Measurements from ENCODE around the gene TNRC6B.
"Not testable (repeated sequence)": the region's sequence is repeated elsewhere in the genome, so short reads cannot be mapped to it uniquely, and the experiment has no call there.

TNRC6B gene, protein sequence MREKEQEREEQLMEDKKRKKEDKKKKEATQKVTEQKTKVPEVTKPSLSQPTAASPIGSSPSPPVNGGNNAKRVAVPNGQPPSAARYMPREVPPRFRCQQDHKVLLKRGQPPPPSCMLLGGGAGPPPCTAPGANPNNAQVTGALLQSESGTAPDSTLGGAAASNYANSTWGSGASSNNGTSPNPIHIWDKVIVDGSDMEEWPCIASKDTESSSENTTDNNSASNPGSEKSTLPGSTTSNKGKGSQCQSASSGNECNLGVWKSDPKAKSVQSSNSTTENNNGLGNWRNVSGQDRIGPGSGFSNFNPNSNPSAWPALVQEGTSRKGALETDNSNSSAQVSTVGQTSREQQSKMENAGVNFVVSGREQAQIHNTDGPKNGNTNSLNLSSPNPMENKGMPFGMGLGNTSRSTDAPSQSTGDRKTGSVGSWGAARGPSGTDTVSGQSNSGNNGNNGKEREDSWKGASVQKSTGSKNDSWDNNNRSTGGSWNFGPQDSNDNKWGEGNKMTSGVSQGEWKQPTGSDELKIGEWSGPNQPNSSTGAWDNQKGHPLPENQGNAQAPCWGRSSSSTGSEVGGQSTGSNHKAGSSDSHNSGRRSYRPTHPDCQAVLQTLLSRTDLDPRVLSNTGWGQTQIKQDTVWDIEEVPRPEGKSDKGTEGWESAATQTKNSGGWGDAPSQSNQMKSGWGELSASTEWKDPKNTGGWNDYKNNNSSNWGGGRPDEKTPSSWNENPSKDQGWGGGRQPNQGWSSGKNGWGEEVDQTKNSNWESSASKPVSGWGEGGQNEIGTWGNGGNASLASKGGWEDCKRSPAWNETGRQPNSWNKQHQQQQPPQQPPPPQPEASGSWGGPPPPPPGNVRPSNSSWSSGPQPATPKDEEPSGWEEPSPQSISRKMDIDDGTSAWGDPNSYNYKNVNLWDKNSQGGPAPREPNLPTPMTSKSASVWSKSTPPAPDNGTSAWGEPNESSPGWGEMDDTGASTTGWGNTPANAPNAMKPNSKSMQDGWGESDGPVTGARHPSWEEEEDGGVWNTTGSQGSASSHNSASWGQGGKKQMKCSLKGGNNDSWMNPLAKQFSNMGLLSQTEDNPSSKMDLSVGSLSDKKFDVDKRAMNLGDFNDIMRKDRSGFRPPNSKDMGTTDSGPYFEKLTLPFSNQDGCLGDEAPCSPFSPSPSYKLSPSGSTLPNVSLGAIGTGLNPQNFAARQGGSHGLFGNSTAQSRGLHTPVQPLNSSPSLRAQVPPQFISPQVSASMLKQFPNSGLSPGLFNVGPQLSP (N-terminal part only)

DNA sequence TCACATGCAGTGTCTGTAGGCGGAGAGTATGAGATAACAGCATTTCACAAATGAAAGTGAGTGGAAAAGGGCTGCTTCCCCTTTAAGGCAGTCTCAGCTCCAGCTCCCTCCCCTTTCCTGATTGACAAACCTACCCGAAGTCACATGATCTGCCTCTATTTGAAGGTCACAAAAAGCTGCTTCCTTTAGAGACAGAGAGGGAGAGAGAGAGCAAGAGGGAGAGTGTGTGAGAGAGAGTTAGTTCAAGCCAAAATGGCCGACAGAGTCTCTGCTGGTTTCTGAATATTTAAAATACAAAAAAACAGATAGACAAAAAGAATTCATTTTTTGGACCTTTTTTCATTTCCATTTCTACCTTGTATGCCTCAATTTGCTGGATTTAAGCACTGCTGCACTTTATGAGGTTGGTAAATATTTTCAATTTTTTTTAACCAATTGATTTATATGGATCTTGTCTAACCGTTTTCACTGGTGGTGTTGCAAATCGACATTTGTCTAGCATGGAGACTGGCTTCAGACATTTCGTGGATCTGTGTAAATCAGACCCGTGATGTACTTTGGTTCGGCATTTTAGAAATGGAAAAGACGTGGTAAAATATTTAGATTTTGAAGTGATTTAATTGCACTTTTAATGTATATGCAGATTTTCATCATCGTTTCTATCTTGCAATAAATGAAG, at the start of gene TNRC6B:
Gene TNRC6B (plus strand): TSS at position 188 of the 679 bp plus-strand sequence. CDS start 211 bp downstream, at position 399.
- peak; percentile 51 for DNase-seq

DNA sequence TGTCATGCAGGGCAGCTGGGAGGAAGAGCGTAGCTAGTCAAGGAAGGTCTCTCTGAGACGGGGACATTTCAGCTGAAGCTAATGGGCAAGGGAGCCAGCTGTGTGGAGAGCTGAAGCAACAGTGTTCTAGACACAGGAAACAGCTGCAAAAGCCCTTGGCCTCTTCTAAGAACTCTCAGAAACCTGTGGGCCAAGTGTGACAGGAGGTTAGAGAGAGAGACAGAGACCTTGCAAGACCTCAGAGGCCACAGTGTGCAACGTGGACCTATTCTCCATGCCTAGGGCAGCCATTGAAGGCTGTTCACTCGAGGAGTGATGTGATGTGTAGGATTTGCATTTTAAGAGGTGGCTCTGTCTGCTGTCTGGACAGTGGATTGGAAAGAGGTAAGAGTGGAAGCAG, 48.7 kb upstream of the TNRC6B start:
- DNase-seq: no peak

DNA sequence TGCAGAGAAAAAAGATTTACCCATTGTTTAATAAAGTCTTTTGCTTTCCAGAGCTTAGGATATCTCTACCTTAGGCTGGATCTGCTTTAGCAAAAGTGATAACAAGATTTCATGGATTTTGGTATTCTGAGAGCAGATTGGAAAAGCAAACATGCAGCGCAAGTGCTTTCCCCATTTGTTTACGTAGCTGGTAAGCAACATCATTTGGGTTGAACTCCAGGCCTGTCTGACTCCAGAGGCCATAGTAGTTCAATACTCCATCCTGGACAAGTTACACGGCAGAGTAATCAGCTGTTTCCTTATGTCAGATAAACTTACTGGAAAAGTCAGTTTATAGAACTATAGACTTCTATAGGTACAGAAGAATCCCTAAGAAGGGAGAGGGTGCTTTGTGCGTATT, 40.6 kb upstream of the TNRC6B start:
- no peak for DNase-seq

- DNase-seq: no peak
Measured at GRCh38 chr22:40138866-40139265, 38.9 kb upstream of the TNRC6B start.

GRCh38 chr22:40147388-40148176, 30.1 kb upstream of the TNRC6B start:
- DNase-seq: no peak

DNA sequence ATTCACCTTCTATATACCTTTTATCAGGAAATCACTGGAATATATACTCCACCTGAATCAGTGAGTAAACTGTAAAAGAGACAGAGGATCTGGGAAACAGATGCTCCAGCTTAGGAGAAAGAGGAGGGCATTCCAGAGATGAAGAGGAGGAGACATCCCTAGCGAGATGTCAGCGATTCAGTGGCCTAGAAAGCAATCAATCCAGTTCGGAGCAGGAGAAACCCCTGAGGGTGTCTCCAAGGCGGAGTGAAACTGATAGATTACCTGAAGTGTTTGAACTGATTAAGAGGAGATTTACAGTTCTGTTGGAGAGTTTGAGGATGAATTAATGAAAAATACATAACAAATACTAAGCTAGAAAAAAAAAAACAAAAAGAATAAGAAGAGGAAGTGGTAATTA, 24.5 kb upstream of the TNRC6B start:
- DNase-seq: no peak

- DNase-seq: no peak
Measured at GRCh38 chr22:40153705-40154104, 24.0 kb upstream of the TNRC6B start.

DNA sequence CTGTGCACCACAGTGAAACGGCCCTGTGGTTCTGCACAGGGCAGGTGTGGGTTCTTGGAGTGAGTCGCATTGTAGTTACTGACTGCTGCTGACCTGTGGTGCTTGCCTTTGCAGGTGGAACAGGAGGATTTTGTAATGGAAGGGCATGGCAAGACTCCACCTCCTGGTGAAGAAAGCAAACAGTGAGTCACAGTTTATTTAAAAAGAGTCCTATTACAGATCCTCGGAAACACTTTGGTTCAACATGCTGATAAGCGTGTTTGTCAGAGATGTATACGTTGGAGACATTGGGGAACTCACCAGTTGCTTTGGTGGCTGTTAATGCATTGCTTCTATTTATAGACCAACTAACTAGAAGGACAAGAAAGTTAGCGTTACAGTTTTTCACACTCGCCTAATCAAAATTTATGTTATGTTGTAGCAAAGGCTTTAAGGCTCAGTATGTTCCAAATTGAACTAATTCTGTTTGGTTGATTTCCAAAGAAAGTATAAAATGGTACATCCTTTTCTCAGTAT, 21.7 kb upstream of the TNRC6B start:
- DNase-seq: no peak

DNA sequence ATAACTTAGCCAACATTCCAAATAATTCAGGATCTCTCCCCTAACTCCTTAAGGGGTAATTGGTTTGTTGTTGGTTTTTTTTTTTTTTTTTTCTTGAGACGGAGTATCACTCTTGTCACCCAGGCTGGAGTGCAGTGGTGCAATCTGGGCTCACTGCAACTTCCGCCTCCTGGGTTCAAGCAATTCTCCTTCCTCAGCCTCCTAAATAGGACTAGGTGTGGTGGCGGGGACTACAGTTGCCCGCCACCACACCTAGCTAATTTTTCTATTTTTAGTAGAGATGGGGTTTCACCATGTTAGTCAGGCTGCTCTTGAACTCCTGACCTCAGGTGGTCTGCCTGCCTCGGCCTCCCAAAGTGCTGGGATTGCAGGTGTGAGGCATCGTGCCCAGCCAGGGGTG, 21.0 kb upstream of the TNRC6B start:
- DNase-seq: not testable (repeated sequence)

DNA sequence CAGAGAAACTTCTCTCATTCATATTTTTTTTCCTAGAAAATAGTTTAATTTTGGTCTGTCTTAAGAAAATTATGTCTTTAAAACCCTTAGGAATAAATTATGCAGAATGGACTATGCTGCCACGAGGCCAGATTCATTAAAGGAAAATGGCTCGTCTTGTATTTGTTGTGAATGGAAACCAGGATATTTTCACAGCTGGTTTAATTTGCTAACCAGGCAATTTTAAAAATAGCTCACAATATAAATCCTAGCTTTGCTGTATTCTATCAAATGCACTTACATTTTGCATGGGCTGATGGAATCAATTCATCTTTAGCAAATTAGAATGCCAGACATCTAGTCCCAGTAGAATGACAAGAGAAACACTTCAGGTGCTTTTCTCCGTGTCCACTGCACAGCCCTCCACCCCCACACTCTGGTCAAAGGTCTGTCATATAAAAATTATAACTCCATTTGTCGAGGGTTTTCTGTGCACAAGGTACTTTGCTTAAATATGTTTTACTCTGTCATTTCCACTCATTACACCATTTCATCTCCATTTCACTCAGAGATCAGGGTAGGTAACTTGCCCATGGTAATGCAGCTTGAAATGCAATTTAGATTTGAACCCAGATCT, 20.3 kb upstream of the TNRC6B start:
- no peak for DNase-seq

GRCh38 chr22:40161194-40161593, 16.5 kb upstream of the TNRC6B start:
- DNase-seq: no peak

DNA sequence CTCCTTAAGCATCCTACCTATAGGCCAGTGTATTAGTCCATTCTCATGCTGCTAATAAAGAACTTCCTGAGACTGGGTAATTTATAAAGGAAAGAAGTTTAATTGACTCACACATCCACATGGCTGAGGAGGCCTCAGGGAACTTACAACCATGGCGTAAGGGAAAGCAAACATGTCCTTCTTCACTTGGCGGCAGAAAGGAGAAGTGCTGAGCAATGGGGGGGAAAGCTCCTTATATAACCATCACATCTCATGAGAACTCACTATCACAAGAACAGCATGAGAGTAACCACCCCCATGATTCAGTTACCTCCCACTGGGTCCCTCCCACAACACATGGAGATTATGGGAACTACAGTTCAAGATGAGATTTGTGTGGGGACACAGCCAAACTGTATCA, 12.2 kb upstream of the TNRC6B start:
- not testable (repeated sequence) for DNase-seq

DNA sequence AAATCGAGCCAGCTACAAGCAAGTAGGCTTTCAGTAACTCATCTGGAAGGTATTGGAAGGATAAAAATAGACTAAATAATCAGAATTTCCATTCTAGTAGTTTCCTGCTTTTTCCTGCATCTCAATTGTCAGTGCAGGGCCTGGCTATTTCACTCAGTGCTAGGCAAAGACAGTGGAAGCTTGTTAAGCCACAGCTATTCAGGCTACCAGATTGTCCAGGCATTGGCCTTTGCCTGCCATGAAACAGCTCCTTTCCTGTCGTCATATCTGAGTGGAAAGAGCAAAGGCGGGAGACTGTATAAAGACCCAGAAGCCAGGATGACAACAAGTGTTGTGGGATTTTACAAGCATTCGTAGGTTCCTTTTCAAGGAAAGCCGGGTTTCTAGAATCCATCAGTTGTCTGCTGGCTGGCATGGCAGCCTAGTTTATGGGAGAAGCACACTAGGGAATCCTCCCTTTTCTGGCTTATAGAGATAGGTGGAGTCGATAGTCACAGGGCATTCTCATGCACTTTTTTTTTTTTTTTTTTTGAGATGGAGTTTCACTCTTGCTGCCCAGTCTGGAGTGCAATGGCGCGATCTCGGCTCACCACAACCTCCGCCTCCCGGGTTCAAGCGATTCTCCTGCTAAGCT, 2.0 kb upstream of the TNRC6B start:
- no peak for DNase-seq

DNA sequence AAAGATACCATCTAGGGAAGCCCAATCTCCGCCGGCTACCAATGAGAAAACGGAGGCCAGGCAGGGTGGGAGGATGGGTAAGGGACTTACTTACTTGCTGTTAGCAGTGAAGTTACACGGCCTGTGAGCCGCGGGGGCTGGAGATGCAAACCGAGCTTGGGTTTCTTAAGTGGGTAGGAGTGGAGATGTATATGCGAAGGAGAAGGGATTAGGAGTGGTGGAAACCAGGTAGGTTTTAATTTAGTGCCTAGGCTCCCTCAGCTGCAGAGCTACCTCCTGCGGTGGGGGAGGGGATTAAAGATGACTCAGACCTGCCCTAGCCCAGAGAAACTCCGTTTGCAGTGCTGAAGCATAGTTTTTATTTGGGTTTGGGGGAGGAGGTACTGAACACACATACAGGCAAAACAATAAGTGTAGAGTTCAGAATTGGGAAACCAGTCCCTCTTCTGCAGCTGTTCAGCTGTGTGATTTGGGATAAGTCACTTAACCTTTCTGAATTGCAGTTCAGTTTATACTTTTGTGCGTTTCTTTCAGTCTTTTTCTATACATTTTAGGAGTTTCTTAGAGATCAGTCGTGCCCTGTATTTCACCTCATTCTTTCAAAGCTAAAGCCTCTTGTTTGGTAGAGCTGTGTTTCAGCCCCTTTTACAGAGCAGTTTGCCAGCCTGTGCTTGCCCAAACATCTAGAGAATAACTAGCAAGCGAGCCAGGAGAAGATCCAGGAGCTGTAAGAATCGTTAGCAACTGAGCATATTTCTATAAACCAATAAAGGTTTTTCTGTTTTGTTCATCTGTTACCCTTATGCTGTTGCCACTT, 596 bp upstream of the TNRC6B start:
- peak; percentile 63 for DNase-seq

DNA sequence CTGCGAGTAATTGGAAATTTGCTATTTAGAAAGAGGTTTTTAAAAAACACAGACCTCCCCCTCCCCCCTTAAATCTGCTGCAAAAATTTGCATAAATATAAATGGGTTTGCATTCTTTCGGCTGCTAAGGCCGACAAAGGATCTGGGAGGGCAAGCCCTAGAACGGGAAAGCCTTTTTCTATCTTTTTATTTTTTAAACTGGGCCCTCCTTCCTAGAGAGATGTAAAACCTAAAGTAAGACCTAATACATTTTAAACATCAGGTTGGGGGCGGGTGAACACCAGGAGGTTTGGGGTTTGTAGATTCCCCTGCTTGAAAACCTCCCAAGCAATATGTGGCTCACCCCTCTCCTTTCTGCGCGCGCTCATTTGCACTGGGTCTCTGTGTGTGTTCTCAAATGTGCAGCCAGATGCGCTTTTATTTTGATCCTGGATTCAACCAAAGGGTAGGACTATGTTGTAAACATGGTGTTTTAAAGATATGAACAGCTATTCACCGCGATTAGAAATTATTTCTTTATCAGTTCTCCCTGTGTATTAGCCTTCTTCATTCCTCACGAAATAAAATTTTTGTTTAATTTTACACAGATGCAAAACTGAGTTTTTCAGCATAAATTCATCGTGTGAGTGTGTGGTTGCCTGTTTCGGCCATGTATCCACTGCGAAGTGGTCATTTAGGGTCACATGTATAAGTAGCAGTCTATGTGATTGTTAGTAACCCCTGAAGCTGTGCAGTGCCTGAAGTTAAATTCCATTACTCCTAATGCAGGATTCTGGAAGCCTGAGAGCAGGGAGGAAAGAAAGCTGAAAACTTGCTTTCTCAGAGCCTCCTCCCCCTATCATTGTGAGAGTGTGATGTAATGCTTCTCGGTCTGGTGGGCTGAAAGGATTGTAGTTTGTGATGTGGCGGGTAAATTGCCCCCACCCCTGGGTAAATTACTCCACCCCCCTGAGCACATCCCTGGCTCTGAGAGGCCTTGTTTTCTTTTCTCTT, 988 bp downstream of the TNRC6B start:
- DNase-seq: peak; percentile 44

- DNase-seq: no peak
Measured at GRCh38 chr22:40179526-40179925, 1.8 kb downstream of the TNRC6B start.

DNA sequence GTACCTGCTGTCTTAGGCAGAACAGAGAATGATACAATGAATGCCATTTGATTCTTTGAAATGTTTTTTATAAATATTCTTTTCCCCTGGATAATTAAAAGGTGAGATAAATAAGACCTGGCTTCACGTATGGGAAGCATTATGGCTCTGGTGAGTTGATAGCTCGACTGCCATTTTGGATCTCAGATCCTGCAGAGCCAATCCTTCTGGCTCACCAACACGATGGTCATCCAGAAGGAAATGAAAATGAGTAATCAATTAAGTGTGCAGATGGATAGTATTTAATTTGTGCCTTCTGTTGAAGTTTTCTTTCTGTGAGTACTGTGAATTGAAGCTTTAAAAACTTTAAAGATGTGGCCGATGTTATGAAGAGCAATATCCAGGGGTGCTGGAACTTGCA, 2.7 kb downstream of the TNRC6B start:
- no peak for DNase-seq

DNA sequence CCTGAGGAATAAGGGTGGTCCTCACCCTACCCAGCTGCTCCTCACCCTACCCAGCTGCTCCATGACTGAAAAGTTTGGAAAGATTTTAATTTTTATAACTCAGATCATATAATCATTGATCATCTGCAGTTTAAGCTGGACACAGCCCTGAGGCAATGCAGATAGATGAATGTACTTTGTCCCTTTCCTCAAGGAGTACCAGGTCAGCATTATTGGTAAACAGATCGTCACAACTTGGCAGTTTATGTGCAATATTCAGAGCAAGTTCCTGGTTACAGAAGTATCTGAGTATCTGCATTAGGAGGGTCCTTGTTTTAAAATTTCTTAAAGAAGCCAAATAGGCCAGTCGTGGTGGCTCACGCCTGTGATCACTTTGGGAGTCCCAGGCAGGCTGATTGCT, 3.6 kb downstream of the TNRC6B start:
- DNase-seq: no peak

Data from activated CD4-positive, CD25-positive, alpha-beta regulatory T cell treated with anti-CD3 and anti-CD28 coated beads, Interleukin-2, amount 50 U/mL, for 72 hours (primary cell).